GM12872 (cell line): ENCODE measurements around the gene SKP2.

ENCODE experiments used
- TF ChIP-seq, protein P1 (sequence below): IDR thresholded peaks from 3 replicates; pipeline ENCODE4 v1.5.1; 2011; ENCODE audit warnings: low read depth, mild to moderate bottlenecking, low read length, moderate library complexity; ENCODE audit not compliant: insufficient read depth

SKP2 gene

DNA sequence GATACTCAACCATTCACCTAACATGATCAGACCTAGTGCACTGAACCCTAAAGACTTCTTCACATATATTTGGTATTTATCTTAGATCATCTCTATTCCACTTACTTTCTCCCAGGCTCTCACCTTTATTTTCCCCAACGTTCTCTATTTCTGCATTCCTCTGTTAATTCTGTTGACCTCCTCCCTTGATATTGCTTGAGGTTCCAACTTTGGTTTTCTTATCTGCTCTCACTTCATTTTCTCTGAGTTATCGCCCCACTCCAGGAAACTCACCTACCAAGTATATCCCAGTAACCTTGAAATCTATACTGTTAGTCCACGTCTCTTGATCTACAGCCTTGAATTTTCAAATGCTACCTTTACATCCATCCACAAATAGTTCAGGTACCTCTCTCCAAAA is 80.6 kb downstream of the SKP2 start:
- TF ChIP-seq, protein P1, sequence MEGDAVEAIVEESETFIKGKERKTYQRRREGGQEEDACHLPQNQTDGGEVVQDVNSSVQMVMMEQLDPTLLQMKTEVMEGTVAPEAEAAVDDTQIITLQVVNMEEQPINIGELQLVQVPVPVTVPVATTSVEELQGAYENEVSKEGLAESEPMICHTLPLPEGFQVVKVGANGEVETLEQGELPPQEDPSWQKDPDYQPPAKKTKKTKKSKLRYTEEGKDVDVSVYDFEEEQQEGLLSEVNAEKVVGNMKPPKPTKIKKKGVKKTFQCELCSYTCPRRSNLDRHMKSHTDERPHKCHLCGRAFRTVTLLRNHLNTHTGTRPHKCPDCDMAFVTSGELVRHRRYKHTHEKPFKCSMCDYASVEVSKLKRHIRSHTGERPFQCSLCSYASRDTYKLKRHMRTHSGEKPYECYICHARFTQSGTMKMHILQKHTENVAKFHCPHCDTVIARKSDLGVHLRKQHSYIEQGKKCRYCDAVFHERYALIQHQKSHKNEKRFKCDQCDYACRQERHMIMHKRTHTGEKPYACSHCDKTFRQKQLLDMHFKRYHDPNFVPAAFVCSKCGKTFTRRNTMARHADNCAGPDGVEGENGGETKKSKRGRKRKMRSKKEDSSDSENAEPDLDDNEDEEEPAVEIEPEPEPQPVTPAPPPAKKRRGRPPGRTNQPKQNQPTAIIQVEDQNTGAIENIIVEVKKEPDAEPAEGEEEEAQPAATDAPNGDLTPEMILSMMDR, result no peak
